Stimulated activated CD8-positive, alpha-beta memory T cell treated with anti-CD3 and anti-CD28 coated beads, Interleukin-7, amount 100 ng/mL, for 4 hours (primary cell): ENCODE results near the gene RRBP1.
"Not testable (repeated sequence)": the region's sequence is repeated elsewhere in the genome, so short reads cannot be mapped to it uniquely, and the experiment has no call there.

Source experiments
- DNase-seq, 2 donors: peaks; one replicate each; pipeline ENCODE4 v3.0.0-alpha.2; 2020; ENCODE audit warnings: low read depth in 2 of 2

RRBP1 gene

GRCh38 chr20:17663486-17663885 is 18.6 kb downstream of the RRBP1 start:
- no peak for DNase-seq

DNA sequence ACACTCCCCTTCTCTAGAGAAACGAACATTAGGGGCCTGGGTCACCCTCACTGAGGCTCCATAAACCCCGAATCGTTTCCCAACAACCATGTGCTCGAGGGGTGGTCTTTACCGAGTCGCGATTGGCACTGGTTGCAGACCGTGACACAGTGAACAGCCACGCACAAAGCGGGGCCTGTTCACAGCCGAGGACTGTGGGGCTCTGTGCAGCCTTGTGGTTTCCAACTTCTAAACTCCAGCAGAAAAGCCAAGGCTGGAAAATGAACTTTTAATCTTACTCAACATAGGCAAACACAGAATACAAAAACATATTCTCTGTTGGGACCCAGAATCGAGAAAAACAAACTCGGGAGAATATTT is 19.0 kb downstream of the RRBP1 start:
- DNase-seq = no peak

- DNase-seq = no peak
Observed at GRCh38 chr20:17662333-17663039, 19.6 kb downstream of the RRBP1 start.

DNA sequence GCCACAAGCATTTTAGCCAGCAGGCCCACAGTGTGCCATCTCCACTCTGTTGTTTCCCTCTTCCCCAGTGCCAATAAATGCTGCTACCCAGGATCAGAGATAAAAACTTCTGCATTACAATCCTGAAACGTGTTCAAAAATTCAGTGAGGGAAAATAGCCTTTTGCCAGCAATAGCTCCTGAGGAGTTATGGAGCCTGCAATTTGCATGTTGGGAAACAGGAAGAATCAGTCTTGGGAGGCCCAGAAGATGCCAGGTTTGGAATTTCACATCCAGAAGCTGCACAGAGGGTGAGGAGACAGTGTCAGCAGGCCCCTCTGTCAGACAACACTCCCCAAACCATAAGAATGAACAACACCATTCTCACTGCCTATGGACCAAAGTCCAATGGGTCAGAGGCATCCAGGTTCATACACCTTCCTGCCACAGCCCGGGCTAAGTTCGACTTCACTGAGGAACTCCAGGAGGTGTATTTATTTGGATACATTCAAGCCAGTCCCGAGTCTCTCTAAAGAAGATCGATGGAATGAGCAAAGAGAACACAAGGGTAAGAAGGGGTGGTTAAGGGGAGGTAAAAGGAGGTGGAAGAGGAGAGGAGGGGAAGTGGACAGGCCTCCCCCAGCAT is 20.8 kb downstream of the RRBP1 start:
- no peak for DNase-seq

GRCh38 chr20:17660667-17661066 is 21.4 kb downstream of the RRBP1 start:
- no peak for DNase-seq

- no peak for DNase-seq
Observed at GRCh38 chr20:17659801-17660200, 22.2 kb downstream of the RRBP1 start.

DNA sequence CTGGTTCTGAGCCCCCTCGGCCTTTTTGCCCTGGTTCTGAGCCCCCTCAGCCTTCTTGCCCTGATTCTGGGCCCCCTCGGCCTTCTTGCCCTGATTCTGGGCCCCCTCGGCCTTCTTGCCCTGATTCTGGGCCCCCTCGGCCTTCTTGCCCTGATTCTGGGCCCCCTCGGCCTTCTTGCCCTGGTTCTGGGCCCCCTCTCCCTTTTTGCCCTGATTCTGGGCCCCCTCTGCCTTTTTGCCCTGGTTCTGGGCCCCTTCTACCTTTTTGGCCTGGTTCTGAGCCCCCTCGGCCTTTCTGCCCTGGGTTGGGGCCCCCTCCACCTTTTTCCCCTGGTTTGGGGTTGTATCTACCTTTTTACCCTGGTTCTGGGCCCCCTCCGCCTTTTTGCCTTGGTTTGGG is 22.7 kb downstream of the RRBP1 start:
- not testable (repeated sequence) for DNase-seq

GRCh38 chr20:17658648-17658993 is 23.4 kb downstream of the RRBP1 start:
- no peak for DNase-seq

DNA sequence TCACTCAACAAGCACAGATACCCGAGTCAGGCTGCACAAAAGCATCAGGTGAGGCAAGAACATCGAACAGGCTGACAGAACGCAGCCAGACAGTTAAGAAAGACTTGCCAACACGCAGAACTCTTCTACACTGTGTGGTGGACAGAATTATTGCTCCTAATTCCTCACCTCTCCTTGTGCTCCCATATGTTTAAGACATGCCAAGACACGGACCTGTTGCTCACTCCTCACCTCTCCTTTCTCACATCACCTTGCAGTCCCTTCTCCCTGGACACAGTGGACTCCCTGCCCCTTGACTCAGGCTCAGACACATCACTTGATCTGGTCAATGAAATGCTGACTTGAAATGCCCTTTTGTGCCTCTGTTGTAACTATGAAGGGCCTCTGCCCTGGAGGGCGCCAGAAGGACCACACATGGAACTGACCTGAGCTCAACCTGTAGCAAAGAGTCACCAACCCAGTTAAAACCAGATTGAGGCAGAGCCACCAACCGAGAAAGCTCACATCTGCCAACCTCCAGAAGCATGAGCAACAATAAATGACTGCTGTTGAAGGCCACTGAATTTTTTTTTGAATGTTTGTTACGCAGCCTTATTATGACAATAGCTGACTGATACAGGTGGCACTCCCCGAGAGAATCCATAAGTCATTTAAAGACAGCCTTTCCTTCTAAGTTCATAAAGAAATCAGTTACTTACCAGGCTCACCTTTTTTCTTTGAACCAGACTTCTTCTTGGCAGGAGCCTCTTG is 24.0 kb downstream of the RRBP1 start:
- no peak for DNase-seq

DNA sequence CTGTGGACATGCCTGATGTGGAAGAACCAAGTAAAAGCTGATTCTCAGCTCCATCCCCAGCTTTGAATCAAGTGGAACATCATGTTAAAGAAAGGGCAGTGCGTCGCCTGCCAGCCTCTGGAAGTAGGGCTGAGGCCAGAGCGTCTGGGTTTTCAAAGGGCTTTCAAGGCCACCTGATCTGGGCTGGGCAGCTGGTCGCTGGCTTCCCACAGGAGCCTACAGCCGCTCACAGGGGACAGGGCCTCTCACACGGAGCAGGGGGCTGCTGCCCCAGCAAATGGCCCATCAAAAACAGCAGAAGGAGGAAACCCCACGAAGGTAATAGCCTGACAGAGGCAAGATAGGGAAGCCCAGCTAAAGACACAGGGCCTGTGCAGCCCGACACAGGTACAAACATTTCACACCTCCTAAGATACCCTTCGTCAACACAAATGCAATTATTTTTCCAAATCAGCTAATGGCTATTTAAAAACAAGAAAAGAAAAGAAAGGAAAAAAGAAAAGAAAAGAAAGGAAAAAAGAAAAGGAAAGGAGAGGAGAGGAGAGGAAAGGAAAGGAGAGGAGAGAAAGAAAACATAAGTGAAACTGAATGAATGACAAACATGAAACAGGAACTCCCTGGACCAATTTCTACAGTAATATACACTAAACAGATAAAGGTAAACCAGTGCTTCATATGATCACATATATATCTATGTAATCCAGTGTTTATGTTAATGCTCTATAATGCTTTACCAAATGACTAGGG is 24.8 kb downstream of the RRBP1 start:
- no peak for DNase-seq

- DNase-seq = no peak
Observed at GRCh38 chr20:17655865-17656479, 26.1 kb downstream of the RRBP1 start.

DNA sequence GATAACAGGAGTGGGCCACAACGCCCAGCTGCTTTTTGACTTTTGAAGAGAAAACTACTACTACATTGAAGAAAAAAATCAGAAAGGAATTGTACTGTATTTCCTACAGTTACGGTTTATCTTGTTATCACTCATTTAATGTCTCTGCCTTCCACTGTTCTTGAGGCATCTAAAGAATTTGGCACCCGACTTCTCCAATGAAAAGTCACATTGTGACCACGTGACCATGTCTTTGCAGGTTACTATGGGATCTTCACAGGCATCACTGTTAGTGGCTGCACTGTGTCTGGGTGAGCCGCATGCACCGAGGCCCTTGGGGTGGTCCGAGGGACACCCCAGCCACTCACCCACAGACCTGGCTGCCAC is 26.8 kb downstream of the RRBP1 start:
- no peak for DNase-seq

GRCh38 chr20:17654649-17655285 is 27.3 kb downstream of the RRBP1 start:
- no peak for DNase-seq

DNA sequence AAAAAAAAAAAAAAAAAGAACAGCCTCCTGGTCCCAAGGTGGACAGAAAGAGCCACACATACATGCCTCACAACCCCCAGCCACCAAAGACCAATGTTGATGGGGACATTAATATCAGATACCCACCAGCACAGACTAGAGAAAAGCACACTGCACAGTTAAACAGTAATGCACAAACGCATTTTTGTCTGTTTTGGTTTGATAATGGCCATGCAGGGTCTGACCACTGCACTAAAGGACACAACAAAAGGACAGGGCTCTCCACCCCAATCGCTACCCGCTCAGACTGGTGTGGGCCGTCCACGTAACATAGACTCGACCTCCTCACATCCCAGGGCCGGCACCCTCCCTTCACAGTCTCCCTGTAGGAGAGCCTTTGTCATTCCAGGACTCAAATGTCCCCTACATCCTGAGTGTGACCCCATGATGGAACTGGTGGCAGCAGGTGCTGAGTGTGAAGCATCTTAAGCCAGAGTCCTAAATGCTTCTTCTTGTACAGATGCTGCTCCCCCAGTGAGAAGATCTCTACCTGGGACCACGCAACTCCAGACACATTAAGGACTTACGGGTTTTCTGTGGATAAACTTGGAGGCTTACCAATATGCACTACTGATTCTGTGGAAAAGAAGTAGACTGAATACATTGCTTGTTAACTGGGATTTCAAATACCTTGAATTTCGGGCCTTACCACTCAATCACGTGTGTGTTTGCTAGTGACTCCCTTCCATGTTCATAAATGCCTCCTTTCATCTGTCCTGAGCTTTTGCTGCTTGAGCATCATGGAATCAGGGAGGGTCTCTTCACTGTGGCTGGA is 28.0 kb downstream of the RRBP1 start:
- DNase-seq = no peak

DNA sequence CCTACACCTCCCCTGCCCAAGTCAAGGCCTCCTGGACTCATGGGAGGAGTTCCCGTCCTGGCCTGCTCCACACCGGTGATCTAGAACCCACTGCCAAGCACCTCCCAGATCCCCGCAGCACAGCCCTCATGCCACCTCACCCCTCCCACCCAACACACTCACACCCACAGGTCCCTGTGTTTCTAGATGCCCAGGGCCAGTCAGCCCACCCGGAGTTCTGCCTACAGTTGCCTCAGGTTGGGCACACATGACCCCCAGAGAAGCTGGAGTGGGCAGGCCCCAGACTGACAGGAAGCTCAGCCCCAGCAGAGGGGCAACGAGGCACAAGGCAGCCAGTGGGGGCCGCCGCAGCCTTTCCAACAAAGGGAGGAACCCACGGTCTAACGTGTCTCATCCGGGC is 29.6 kb downstream of the RRBP1 start:
- DNase-seq = no peak

- DNase-seq = no peak
Observed at GRCh38 chr20:17651760-17652388, 30.2 kb downstream of the RRBP1 start.

DNA sequence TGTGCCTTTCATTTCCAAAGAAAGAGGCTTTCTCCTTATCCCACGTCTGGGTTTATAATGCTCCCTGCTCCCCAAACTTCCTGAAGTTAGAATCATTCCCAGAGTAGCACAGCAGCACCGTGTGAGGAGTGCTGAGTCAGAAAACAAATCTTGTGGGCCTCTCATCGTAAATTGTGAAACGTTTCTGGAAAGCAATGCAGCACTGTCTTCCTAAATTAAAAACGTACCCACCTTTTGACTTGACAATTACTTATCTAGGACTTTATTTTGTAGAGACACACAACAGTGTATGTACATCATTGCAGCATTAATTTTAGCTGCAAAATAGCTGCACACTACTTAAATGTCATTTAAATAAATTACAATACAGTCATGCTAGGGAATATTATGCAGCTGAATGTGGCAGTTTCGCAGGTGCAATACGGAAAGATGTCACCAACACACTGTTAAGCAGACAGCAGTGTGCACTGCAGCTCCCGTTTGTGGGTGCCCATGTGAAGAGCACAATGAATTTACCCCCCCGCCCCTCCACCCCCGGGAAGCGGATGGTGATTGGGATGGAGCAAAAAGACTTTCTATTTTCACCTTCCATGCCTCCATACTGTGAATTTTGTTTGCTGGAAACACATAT is 30.8 kb downstream of the RRBP1 start:
- DNase-seq = no peak

- DNase-seq = no peak
Observed at GRCh38 chr20:17650301-17651128, 31.5 kb downstream of the RRBP1 start.
